Measurements from ENCODE around the gene EMC6. TPM values are rescaled to one million over a fixed set of nuclear protein-coding genes. Genes with fewer than 3 reads are reported as not detected.

The EMC6 gene
- total RNA-seq, 4 donors from 2014 or later, result 15.8 to 38.2 (median 23.6) TPM

DNA sequence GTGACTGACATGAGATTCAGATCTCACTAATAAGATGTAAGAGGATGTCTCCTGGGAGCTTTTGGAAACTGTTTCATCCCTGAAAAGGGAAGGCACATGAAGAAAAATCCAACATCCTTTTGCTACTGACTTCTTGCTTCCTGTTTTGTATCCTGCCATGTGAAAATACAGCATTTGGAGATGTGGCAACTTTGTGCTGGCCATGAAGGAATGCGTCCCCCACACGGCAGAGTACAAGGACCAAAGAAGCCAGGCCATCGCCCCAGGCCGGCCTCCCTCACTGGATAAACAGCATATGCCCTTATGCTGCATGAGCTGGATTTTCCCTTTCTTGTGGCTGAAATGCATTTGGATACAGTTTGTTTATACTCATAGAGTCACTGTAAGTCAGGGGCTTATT lies 49.6 kb downstream of the EMC6 start:
- Histone ChIP-seq H3K27me3 (no peaks in the 10 kb centered on the region), H3K36me3 (peaks cover 31 to 83% (median 62%) of the 10 kb centered on the region in 4 donors), H3K9me3 (no peaks in the 10 kb centered on the region), H3K4me3 (no peak overlapping the region), H3K4me1 (peaks cover 23 to 43% (median 40%) of the 10 kb centered on the region in 4 donors), H3K27ac (replicated peaks in 1 of 4) (no peak overlapping the region)
- intact Hi-C loops (cut with DNase I), result no loop called here
- no peak for DNase-seq (ENCODE audit: extremely low spot score)
- TF ChIP-seq, protein P1, sequence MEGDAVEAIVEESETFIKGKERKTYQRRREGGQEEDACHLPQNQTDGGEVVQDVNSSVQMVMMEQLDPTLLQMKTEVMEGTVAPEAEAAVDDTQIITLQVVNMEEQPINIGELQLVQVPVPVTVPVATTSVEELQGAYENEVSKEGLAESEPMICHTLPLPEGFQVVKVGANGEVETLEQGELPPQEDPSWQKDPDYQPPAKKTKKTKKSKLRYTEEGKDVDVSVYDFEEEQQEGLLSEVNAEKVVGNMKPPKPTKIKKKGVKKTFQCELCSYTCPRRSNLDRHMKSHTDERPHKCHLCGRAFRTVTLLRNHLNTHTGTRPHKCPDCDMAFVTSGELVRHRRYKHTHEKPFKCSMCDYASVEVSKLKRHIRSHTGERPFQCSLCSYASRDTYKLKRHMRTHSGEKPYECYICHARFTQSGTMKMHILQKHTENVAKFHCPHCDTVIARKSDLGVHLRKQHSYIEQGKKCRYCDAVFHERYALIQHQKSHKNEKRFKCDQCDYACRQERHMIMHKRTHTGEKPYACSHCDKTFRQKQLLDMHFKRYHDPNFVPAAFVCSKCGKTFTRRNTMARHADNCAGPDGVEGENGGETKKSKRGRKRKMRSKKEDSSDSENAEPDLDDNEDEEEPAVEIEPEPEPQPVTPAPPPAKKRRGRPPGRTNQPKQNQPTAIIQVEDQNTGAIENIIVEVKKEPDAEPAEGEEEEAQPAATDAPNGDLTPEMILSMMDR (IDR thresholded peaks at IDR 0.05), result no peak
- no peak for TF ChIP-seq EP300 (IDR thresholded peaks at IDR 0.05)
- WGBS, result 78% methylated on average over 4 of the region's 4 CpGs

DNA sequence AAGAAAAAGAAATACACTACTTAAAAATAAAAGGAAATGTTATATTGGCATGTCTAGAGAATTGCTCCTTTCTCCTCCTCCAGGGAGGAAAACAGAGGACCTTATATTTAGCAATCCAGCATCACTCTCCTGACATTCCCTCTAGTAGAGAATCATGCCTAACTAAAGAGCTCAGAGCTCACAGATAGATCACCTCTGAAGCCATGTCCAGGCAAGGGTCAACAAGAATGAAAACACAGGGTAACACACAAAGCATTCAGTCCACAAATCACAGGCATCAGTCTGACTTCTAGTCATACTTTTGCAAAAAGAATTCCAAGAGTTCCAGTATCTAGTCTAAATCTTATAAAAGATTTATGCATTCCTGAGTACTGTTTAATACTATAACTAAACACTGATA lies 50.7 kb downstream of the EMC6 start:
- peaks cover 25 to 48% (median 45%) of the 10 kb centered on the region in 4 donors for H3K4me1 ChIP-seq
- H3K4me3 ChIP-seq, result no peak overlapping the region
- no peaks in the 10 kb centered on the region for H3K27me3 ChIP-seq
- DNase-seq (ENCODE audit: extremely low spot score), result no peak
- peak overlapping the region in 2 of 4 donors; percentile 15 to 41 for H3K27ac ChIP-seq (replicated peaks in 1 of 4)
- H3K9me3 ChIP-seq, result no peaks in the 10 kb centered on the region
- peaks cover 31 to 73% (median 55%) of the 10 kb centered on the region in 4 donors for H3K36me3 ChIP-seq
- intact Hi-C loops (cut with DNase I), result no loop called here
- TF ChIP-seq, protein P1 (IDR thresholded peaks at IDR 0.05), result no peak
- TF ChIP-seq POLR2A (IDR thresholded peaks at IDR 0.05; ENCODE audit: low read depth) (no peak), EP300 (IDR thresholded peaks at IDR 0.05) (no peak), POLR2AphosphoS5 (IDR thresholded peaks at IDR 0.05) (no peak)

Other genes starting within 250 kb of the EMC6 start
- not detected for gene OR1E2, start 235.0 kb upstream of the EMC6 start, total RNA-seq
- gene SPATA22, start 197.0 kb upstream of the EMC6 start, total RNA-seq, result under 1 TPM in 2 of 4 donors, not detected in 2; 0.39 to 0.50 TPM
- 1 to 10 TPM; 1.7 to 2.9 (median 2.5) TPM for gene ASPA, start 192.8 kb upstream of the EMC6 start, total RNA-seq
- under 1 TPM; 0.26 to 0.83 (median 0.45) TPM for gene TRPV3, start 111.0 kb upstream of the EMC6 start, total RNA-seq
- gene TRPV1, start 59.4 kb upstream of the EMC6 start, total RNA-seq, result 1 to 10 TPM; 2.0 to 5.0 (median 3.1) TPM
- gene SHPK, start 32.6 kb upstream of the EMC6 start, total RNA-seq, result 10 to 100 TPM in 1 of 4 donors, 1 to 10 TPM in 3; 5.0 to 10.7 (median 5.6) TPM
- 10 to 100 TPM; 10.4 to 20.3 (median 15.5) TPM for gene CTNS, start 32.1 kb upstream of the EMC6 start, total RNA-seq
- 100 to 1,000 TPM in 3 of 4 donors, 10 to 100 TPM in 1; 98.0 to 175 (median 115) TPM for gene TAX1BP3, start 234 bp upstream of the EMC6 start, total RNA-seq
- 1 to 10 TPM in 2 of 4 donors, under 1 TPM in 2; 0.19 to 1.5 (median 1.0) TPM for gene P2RX5, start 27.3 kb downstream of the EMC6 start, total RNA-seq
- gene HASPIN, start 55.1 kb downstream of the EMC6 start, total RNA-seq, result under 1 TPM in 2 of 4 donors, not detected in 2; 0.13 to 0.23 TPM
- gene ITGAE, start 132.4 kb downstream of the EMC6 start, total RNA-seq, result 10 to 100 TPM; 16.1 to 29.5 (median 21.4) TPM
- 10 to 100 TPM; 15.0 to 33.9 (median 21.9) TPM for gene NCBP3, start 177.4 kb downstream of the EMC6 start, total RNA-seq
- gene CAMKK1, start 224.2 kb downstream of the EMC6 start, total RNA-seq, result 1 to 10 TPM; 2.9 to 8.8 (median 4.4) TPM
- gene P2RX1, start 247.7 kb downstream of the EMC6 start, total RNA-seq, result 10 to 100 TPM in 2 of 4 donors, 1 to 10 TPM in 2; 3.7 to 26.0 (median 10.2) TPM

All from esophagus muscularis mucosa (tissue), 4 donors.